ENCODE measurements around the gene BTAF1.
A peak's percentile ranks its signal among the peaks of the same experiment; 100 is the strongest.

Gene BTAF1

GRCh38 chr10:91897421-91897820 lies 26.1 kb upstream of the BTAF1 start:
- Histone ChIP-seq H3K27me3 (ENCODE audit: insufficient read depth, poor library complexity, severe bottlenecking) (no peaks in the 10 kb centered on the region), H3K4me3 (ENCODE audit: severe bottlenecking) (no peak overlapping the region), H3K36me3 (ENCODE audit: low read depth) (no peaks in the 10 kb centered on the region), H3K9me3 (ENCODE audit: severe bottlenecking) (no peaks in the 10 kb centered on the region), H3K4me1 (ENCODE audit: insufficient read depth, poor library complexity, severe bottlenecking) (peaks cover 13% of the 10 kb centered on the region), H3K27ac (ENCODE audit: poor library complexity, severe bottlenecking) (no peak overlapping the region)
- ATAC-seq (ENCODE audit: low read depth) (no peak), DNase-seq (ENCODE audit: low spot score) (no peak)
- no peak for TF ChIP-seq CTCF (IDR thresholded peaks at IDR 0.05; ENCODE audit: poor library complexity, severe bottlenecking)

- DNase-seq (ENCODE audit: low spot score) (no peak), ATAC-seq (ENCODE audit: low read depth) (peak; percentile 99)
- Histone ChIP-seq H3K4me3 (ENCODE audit: severe bottlenecking) (no peak overlapping the region), H3K4me1 (ENCODE audit: insufficient read depth, poor library complexity, severe bottlenecking) (peaks cover 15% of the 10 kb centered on the region), H3K27ac (ENCODE audit: poor library complexity, severe bottlenecking) (peak overlapping the region; percentile 65), H3K36me3 (ENCODE audit: low read depth) (no peaks in the 10 kb centered on the region), H3K9me3 (ENCODE audit: severe bottlenecking) (no peaks in the 10 kb centered on the region), H3K27me3 (ENCODE audit: insufficient read depth, poor library complexity, severe bottlenecking) (no peaks in the 10 kb centered on the region)
- no peak for TF ChIP-seq CTCF (IDR thresholded peaks at IDR 0.05; ENCODE audit: poor library complexity, severe bottlenecking)
These were observed 21.5 kb upstream of the BTAF1 start for GRCh38 chr10:91901784-91902677.

GRCh38 chr10:91907033-91907594 lies 16.5 kb upstream of the BTAF1 start:
- no peak overlapping the region for H3K4me3 ChIP-seq (ENCODE audit: severe bottlenecking)
- TF ChIP-seq CTCF (IDR thresholded peaks at IDR 0.05; ENCODE audit: poor library complexity, severe bottlenecking), result no peak

GRCh38 chr10:91907914-91908336 lies 15.6 kb upstream of the BTAF1 start:
- Histone ChIP-seq H3K4me1 (ENCODE audit: insufficient read depth, poor library complexity, severe bottlenecking) (peaks cover 4% of the 10 kb centered on the region), H3K4me3 (ENCODE audit: severe bottlenecking) (peak overlapping the region; percentile 91), H3K27me3 (ENCODE audit: insufficient read depth, poor library complexity, severe bottlenecking) (no peaks in the 10 kb centered on the region), H3K27ac (ENCODE audit: poor library complexity, severe bottlenecking) (peak overlapping the region; percentile 10), H3K9me3 (ENCODE audit: severe bottlenecking) (no peaks in the 10 kb centered on the region), H3K36me3 (ENCODE audit: low read depth) (no peaks in the 10 kb centered on the region)
- TF ChIP-seq CTCF (IDR thresholded peaks at IDR 0.05; ENCODE audit: poor library complexity, severe bottlenecking), result no peak
- DNase-seq (ENCODE audit: low spot score), result no peak
- peak; percentile 18; the same call in 2 of the 3 replicates for ATAC-seq (ENCODE audit: low read depth)

More at GRCh38 chr10:91907033-91907594, 16.5 kb upstream of the BTAF1 start:
- DNase-seq (ENCODE audit: low spot score) (no peak), ATAC-seq (ENCODE audit: low read depth) (no peak)
- Histone ChIP-seq H3K4me1 (ENCODE audit: insufficient read depth, poor library complexity, severe bottlenecking) (peaks cover 9% of the 10 kb centered on the region), H3K9me3 (ENCODE audit: severe bottlenecking) (no peaks in the 10 kb centered on the region), H3K27me3 (ENCODE audit: insufficient read depth, poor library complexity, severe bottlenecking) (no peaks in the 10 kb centered on the region), H3K36me3 (ENCODE audit: low read depth) (no peaks in the 10 kb centered on the region), H3K27ac (ENCODE audit: poor library complexity, severe bottlenecking) (no peak overlapping the region)
